Loucy (cell line): Measurements from ENCODE around the gene FOXP4.

ENCODE experiments used
- H2AFZ ChIP-seq: fragments of 200-600 bp; sonication (generic); 2 replicates; pipeline ENCODE4 v1.6.0; 2016; ENCODE audit warnings: antibody characterized with exemption, mild to moderate bottlenecking, low read length, moderate library complexity
- H3F3A ChIP-seq: fragments of 200-600 bp; 2 replicates; pipeline ENCODE4 v1.6.0; 2016; ENCODE audit warnings: antibody characterized with exemption, low read depth, mild to moderate bottlenecking
- H3K27me3 ChIP-seq: fragments of 200-600 bp; sonication (generic); 2 replicates; pipeline ENCODE4 v1.6.1; 2014; ENCODE audit warnings: low read length, mild to moderate bottlenecking; ENCODE audit not compliant: insufficient read depth, poor library complexity, severe bottlenecking
- H3K36me3 ChIP-seq: fragments of 200-600 bp; sonication (generic); 2 replicates; pipeline ENCODE4 v1.6.1; 2016; ENCODE audit warnings: low read length; ENCODE audit not compliant: insufficient read depth
- H3K4me1 ChIP-seq: fragments of 200-600 bp; sonication (generic); 2 replicates; pipeline ENCODE4 v1.5.1; 2014; ENCODE audit warnings: low read length, mild to moderate bottlenecking; ENCODE audit not compliant: insufficient read depth, poor library complexity, severe bottlenecking
- H3K4me2 ChIP-seq: fragments of 200-600 bp; sonication (generic); 2 replicates; pipeline ENCODE4 v1.6.0; 2014; ENCODE audit warnings: antibody characterized with exemption, low read length, low read depth, mild to moderate bottlenecking; ENCODE audit not compliant: poor library complexity, severe bottlenecking
- H3K4me3 ChIP-seq: fragments of 200-600 bp; sonication (generic); 2 replicates; pipeline ENCODE4 v1.5.1; 2014; ENCODE audit warnings: low read length, mild to moderate bottlenecking, mixed read lengths; ENCODE audit not compliant: poor library complexity, severe bottlenecking
- H3K79me2 ChIP-seq: fragments of 200-600 bp; sonication (generic); 2 replicates; pipeline ENCODE4 v1.6.1; 2014; ENCODE audit warnings: low read length; ENCODE audit not compliant: insufficient read depth
- H3K9ac ChIP-seq: fragments of 200-600 bp; sonication (generic); 2 replicates; pipeline ENCODE4 v1.6.0; 2014; ENCODE audit warnings: mild to moderate bottlenecking, low read depth, low read length, moderate library complexity; ENCODE audit not compliant: poor library complexity, severe bottlenecking
- H3K9me2 ChIP-seq: fragments of 200-600 bp; sonication (generic); replicated peaks from 2 replicates; pipeline ENCODE4 v1.6.1; 2016; ENCODE audit warnings: low read depth, low read length, mixed read lengths
- H3K9me3 ChIP-seq: fragments of 200-600 bp; sonication (generic); 2 replicates; pipeline ENCODE4 v1.6.1; 2014; ENCODE audit warnings: mild to moderate bottlenecking, antibody characterized with exemption, low read length, low read depth; ENCODE audit not compliant: insufficient read depth
- H4K20me1 ChIP-seq: fragments of 200-600 bp; sonication (generic); 2 replicates; pipeline ENCODE4 v1.6.0; 2014; ENCODE audit warnings: antibody characterized with exemption, low read length, mild to moderate bottlenecking; ENCODE audit not compliant: insufficient read depth, poor library complexity, severe bottlenecking
- EZH2phosphoT487 ChIP-seq: fragments of 200-600 bp; IDR thresholded peaks from 2 replicates; pipeline ENCODE4 v1.6.1; 2018; ENCODE audit warnings: antibody characterized with exemption, mild to moderate bottlenecking, moderate library complexity, borderline replicate concordance
- TF ChIP-seq, protein P1 (sequence below): fragments of 200-600 bp; sonication (generic); conservative IDR thresholded peaks from 2 replicates; pipeline ENCODE4 v1.5.1; 2014; ENCODE audit warnings: mild to moderate bottlenecking, antibody characterized with exemption, low read length

The FOXP4 gene

DNA sequence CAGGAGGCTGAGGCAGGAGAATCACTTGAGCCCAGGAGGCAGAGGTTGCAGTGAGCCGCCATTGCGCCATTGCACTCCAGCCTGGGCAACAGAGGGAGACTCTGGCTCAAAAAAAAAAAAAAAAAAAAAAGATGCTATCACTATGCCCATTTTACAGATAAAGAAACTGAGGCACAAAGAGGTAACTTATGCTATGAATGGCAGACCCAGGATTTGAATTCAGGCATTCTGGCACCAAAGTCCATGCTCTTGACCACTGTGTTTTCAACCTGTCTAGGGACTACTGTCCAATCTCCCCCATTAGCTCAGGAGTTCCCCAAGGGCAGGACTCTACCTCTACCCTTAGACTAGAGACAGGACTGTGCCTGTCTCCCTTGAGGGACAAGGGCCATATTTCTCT lies 82.9 kb downstream of the FOXP4 start:
- H2AFZ ChIP-seq = no peak overlapping the region
- no peaks in the 10 kb centered on the region for H3K79me2 ChIP-seq
- no peak overlapping the region for H3K9ac ChIP-seq
- no peaks in the 10 kb centered on the region for H4K20me1 ChIP-seq
- TF ChIP-seq EZH2phosphoT487 = no peak
- TF ChIP-seq, protein P1, sequence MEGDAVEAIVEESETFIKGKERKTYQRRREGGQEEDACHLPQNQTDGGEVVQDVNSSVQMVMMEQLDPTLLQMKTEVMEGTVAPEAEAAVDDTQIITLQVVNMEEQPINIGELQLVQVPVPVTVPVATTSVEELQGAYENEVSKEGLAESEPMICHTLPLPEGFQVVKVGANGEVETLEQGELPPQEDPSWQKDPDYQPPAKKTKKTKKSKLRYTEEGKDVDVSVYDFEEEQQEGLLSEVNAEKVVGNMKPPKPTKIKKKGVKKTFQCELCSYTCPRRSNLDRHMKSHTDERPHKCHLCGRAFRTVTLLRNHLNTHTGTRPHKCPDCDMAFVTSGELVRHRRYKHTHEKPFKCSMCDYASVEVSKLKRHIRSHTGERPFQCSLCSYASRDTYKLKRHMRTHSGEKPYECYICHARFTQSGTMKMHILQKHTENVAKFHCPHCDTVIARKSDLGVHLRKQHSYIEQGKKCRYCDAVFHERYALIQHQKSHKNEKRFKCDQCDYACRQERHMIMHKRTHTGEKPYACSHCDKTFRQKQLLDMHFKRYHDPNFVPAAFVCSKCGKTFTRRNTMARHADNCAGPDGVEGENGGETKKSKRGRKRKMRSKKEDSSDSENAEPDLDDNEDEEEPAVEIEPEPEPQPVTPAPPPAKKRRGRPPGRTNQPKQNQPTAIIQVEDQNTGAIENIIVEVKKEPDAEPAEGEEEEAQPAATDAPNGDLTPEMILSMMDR = no peak
- H3F3A ChIP-seq = peaks cover 13% of the 10 kb centered on the region
- H3K4me3 ChIP-seq = no peak overlapping the region
- no peaks in the 10 kb centered on the region for H3K9me3 ChIP-seq
- no peaks in the 10 kb centered on the region for H3K9me2 ChIP-seq
- H3K27me3 ChIP-seq = no peaks in the 10 kb centered on the region
- H3K4me1 ChIP-seq = peaks cover 49% of the 10 kb centered on the region
- H3K4me2 ChIP-seq = no peak overlapping the region
- H3K36me3 ChIP-seq = no peaks in the 10 kb centered on the region

DNA sequence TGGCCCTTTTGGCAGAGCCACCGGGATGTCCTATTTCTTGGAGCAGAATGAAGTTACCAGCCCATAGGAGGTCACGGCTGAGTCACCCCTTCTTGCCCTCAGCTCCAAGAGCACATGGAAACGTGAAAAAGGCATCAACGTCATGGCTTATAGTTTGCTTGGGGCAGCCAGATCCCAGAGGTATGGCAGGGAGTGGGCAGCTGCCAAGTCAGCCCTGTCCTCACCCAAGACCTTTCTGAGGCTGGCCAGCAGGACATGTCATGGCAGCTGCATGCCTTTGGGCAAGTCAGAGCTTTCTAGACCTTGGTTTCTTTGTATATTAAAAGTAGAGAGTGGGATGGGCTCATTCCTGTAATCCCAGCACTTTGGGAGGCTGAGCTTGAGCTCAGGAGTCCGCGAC lies 83.9 kb downstream of the FOXP4 start:
- peaks cover 51% of the 10 kb centered on the region for H3K4me1 ChIP-seq

DNA sequence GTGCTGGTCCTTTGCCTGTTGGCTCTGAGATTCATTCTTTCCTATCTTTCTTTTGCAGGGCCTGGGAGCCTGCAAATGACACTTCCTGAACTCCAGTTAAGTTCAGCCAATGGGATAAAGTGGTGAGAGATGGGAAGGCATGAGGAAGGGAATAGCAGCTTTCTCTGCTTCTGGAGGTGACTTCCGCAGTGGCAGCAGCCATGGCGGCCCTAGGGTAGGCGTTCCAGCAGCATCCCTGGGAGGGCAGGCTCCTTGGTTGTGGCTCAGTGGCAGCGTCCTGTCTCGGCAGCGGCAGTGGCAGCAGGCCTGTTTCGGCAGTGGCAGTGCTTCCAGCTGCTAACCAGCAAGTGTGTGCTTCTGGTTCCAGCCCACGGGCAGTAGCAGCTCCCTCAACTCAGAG lies 84.8 kb downstream of the FOXP4 start:
- Histone ChIP-seq H3K4me2 (no peak overlapping the region), H3K9me3 (no peaks in the 10 kb centered on the region), H3K9me2 (no peaks in the 10 kb centered on the region), H3F3A (peaks cover 16% of the 10 kb centered on the region), H2AFZ (no peak overlapping the region), H3K9ac (no peak overlapping the region), H3K4me3 (no peak overlapping the region), H3K36me3 (no peaks in the 10 kb centered on the region), H3K4me1 (peaks cover 51% of the 10 kb centered on the region), H3K27me3 (no peaks in the 10 kb centered on the region), H3K79me2 (no peaks in the 10 kb centered on the region), H4K20me1 (no peaks in the 10 kb centered on the region)
- TF ChIP-seq EZH2phosphoT487 = no peak
- TF ChIP-seq, protein P1 = no peak

More for the DNA sequence above, 83.9 kb downstream of the FOXP4 start:
- Histone ChIP-seq H3K9me2 (no peaks in the 10 kb centered on the region), H3K27me3 (no peaks in the 10 kb centered on the region), H3F3A (peaks cover 16% of the 10 kb centered on the region), H3K9ac (no peak overlapping the region), H3K4me3 (no peak overlapping the region), H2AFZ (no peak overlapping the region), H4K20me1 (no peaks in the 10 kb centered on the region), H3K4me2 (no peak overlapping the region), H3K36me3 (no peaks in the 10 kb centered on the region), H3K79me2 (no peaks in the 10 kb centered on the region), H3K9me3 (no peaks in the 10 kb centered on the region)
- TF ChIP-seq, protein P1 = no peak
- TF ChIP-seq EZH2phosphoT487 = no peak
